Mucosa of descending colon (tissue), 3 donors: Measurements from ENCODE around the gene PLS1. TPM values are rescaled to one million over a fixed set of nuclear protein-coding genes. Genes with fewer than 3 reads are reported as not detected.
"Not testable (repeated sequence)": the region's sequence is repeated elsewhere in the genome, so short reads cannot be mapped to it uniquely, and the experiment has no call there.

Experiments used
- ATAC-seq: fragments of 200-7000 bp; cut with Tn5 transposase; one replicate; pipeline ENCODE4 v1.9.1; 2020; ENCODE audit warnings: mild to moderate bottlenecking, moderate library complexity
- DNase-seq, 3 donors: peaks; one replicate each; pipeline ENCODE4 v3.0.0-alpha.2; 2020
- H3K36me3 ChIP-seq: fragments of 200-600 bp; one replicate; pipeline ENCODE4 v1.8.0; 2021; ENCODE audit warnings: low read depth, mild to moderate bottlenecking
- H3K4me1 ChIP-seq: fragments of 200-600 bp; one replicate; pipeline ENCODE4 v1.8.0; 2021; ENCODE audit warnings: low read depth, mild to moderate bottlenecking
- H3K4me3 ChIP-seq: fragments of 200-600 bp; one replicate; pipeline ENCODE4 v1.8.0; 2021; ENCODE audit warnings: mild to moderate bottlenecking
- H3K9me3 ChIP-seq: fragments of 200-600 bp; one replicate; pipeline ENCODE4 v1.8.0; 2021; ENCODE audit warnings: mild to moderate bottlenecking
- intact Hi-C, 2 donors: fragments of 100-400 bp; cut with DNase I in 1 of 2; cut with micrococcal nuclease in 1 of 2; formaldehyde crosslinking; loops; one replicate each; pipeline versions ENCODE4 v1.11.0 to v1.11.1; 2022; cut with DNase I, micrococcal nuclease
- total RNA-seq, 3 donors: library from RNA; stranded (reverse); fragmentation: NEBNext Ultra II Directional in 2 of 3; extraction: Animal tissue kit (Norgen Biotek cat#: 25700) in 2 of 3; gene quantifications; one replicate each; pipeline versions ENCODE4 v1.2.1 to v1.2.4, GENCODE V29; 2021 to 2023
- TF ChIP-seq, protein P1 (sequence below): fragments of 200-600 bp; IDR thresholded peaks from one replicate; pipeline ENCODE4 v1.8.0; 2022; ENCODE audit warnings: antibody characterized with exemption, mild to moderate bottlenecking
- donor health status: DM: no; HTN: no; CAD: no; lungs with moderate emphysema.
- donor health status: DM: no; HTN: no; CAD: no.
- donor health status: DM: no; HTN: yes; CAD: no.

PLS1 gene
- total RNA-seq, 3 donors from 2014 or later, result 235 to 448 (median 442) TPM

DNA sequence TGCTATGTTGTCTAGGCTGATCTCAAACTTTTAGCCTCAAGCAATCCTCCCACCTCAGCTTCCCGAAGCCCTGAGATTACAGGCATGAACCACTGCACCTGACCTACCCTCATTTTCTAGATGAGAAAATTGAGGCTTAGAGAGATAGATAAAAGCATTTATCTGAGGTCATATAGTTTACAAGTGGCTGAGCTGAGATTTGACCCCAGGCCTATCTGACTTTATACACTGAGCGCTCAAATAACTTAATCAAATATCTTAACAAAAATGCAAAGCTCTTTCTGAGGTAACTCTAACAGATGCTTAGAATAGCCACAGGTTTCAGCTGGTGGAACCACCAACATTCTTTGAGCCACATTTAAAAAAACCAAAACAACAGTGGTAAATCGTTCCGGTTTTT, 5.5 kb downstream of the PLS1 start:
- no peak overlapping the region for H3K4me3 ChIP-seq
- H3K36me3 ChIP-seq, result no peaks in the 10 kb centered on the region
- no peaks in the 10 kb centered on the region for H3K9me3 ChIP-seq
- DNase-seq (no peak), ATAC-seq (no peak)
- TF ChIP-seq, protein P1, sequence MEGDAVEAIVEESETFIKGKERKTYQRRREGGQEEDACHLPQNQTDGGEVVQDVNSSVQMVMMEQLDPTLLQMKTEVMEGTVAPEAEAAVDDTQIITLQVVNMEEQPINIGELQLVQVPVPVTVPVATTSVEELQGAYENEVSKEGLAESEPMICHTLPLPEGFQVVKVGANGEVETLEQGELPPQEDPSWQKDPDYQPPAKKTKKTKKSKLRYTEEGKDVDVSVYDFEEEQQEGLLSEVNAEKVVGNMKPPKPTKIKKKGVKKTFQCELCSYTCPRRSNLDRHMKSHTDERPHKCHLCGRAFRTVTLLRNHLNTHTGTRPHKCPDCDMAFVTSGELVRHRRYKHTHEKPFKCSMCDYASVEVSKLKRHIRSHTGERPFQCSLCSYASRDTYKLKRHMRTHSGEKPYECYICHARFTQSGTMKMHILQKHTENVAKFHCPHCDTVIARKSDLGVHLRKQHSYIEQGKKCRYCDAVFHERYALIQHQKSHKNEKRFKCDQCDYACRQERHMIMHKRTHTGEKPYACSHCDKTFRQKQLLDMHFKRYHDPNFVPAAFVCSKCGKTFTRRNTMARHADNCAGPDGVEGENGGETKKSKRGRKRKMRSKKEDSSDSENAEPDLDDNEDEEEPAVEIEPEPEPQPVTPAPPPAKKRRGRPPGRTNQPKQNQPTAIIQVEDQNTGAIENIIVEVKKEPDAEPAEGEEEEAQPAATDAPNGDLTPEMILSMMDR, result no peak
- peaks cover 21% of the 10 kb centered on the region for H3K4me1 ChIP-seq
- intact Hi-C loops, result no loop called here

GRCh38 chr3:142602619-142603385, 6.6 kb downstream of the PLS1 start:
- H3K4me3 ChIP-seq, result no peak overlapping the region
- DNase-seq (peak in 2 of 3 donors; percentile 48 to 63), ATAC-seq (peak; percentile 78)
- no peaks in the 10 kb centered on the region for H3K36me3 ChIP-seq
- TF ChIP-seq, protein P1, result no peak
- H3K4me1 ChIP-seq, result peaks cover 21% of the 10 kb centered on the region
- intact Hi-C loops, result no loop called here
- no peaks in the 10 kb centered on the region for H3K9me3 ChIP-seq

GRCh38 chr3:142603386-142603705, 7.2 kb downstream of the PLS1 start:
- ATAC-seq (peak; percentile 81), DNase-seq (peak in 2 of 3 donors; percentile 65 to 67)
- intact Hi-C loops, H3K36me3 ChIP-seq, H3K4me3 ChIP-seq, H3K9me3 ChIP-seq: not testable (repeated sequence)
- peaks cover 21% of the 10 kb centered on the region for H3K4me1 ChIP-seq

- Histone ChIP-seq H3K36me3 (no peaks in the 10 kb centered on the region), H3K4me1 (peaks cover 21% of the 10 kb centered on the region), H3K4me3 (no peak overlapping the region), H3K9me3 (no peaks in the 10 kb centered on the region)
- TF ChIP-seq, protein P1, result no peak
- ATAC-seq (peak; percentile 6), DNase-seq (no peak)
- intact Hi-C loops, result no loop called here
These were observed 8.7 kb downstream of the PLS1 start for GRCh38 chr3:142604940-142605339.

GRCh38 chr3:142608631-142609030, 12.4 kb downstream of the PLS1 start:
- intact Hi-C loops, result no loop called here
- no peaks in the 10 kb centered on the region for H3K36me3 ChIP-seq
- H3K4me3 ChIP-seq, result no peak overlapping the region
- no peaks in the 10 kb centered on the region for H3K9me3 ChIP-seq
- DNase-seq (no peak), ATAC-seq (peak; percentile 33)
- TF ChIP-seq, protein P1, result no peak
- H3K4me1 ChIP-seq, result peaks cover 14% of the 10 kb centered on the region

DNA sequence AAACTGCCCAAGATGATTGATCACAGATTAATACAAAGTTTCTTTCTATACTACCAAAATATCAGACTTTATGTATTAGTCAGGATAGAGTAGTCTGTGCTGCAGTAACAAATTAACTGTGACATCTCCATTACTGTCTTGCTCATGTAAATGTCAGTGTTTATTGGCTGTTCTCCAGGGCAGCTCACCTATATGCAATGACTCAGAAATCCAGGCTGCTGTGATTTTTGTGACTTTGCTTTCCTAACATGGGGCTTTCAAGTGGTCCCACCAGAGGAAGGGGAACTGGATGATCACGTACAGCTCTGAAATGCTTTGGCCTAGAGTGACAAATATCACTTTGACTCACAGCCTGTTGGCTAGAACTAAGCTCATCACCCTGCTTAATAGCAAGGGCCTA, 12.9 kb downstream of the PLS1 start:
- Histone ChIP-seq H3K36me3 (no peaks in the 10 kb centered on the region), H3K4me1 (peaks cover 14% of the 10 kb centered on the region), H3K9me3 (no peaks in the 10 kb centered on the region), H3K4me3 (no peak overlapping the region)
- TF ChIP-seq, protein P1, result no peak
- ATAC-seq (no peak), DNase-seq (no peak)
- intact Hi-C loops, result no loop called here
